Bronchial epithelial cell (primary cell): Measurements from ENCODE around the gene SHF. TPM values are rescaled to one million over a fixed set of nuclear protein-coding genes. Genes with fewer than 3 reads are reported as not detected.
A peak's percentile ranks its signal among the peaks of the same experiment; 100 is the strongest.

Experiments used
- DNase-seq: peaks from one replicate; pipeline ENCODE4 v3.0.0-alpha.2; 2010; ENCODE audit warnings: low read depth
- FAIRE-seq: peaks from 2 replicates; lab custom pipeline; 2011; peaks lifted over from hg19 to GRCh38; lab: Jason Lieb, UNC
- H3K27me3 ChIP-seq: 2 replicates; pipeline ENCODE4 v1.5.1; 2011; ENCODE audit warnings: low read length; ENCODE audit not compliant: control insufficient read depth, insufficient read depth
- H3K36me3 ChIP-seq: 2 replicates; pipeline ENCODE4 v1.5.1; 2011; ENCODE audit warnings: low read length; ENCODE audit not compliant: control insufficient read depth, insufficient read depth
- H3K4me3 ChIP-seq: 2 replicates; pipeline ENCODE4 v1.5.1; 2011; ENCODE audit warnings: mild to moderate bottlenecking, low read depth, low read length, control low read depth
- CTCF ChIP-seq: IDR thresholded peaks from 2 replicates; pipeline ENCODE4 v1.5.1; 2011; ENCODE audit warnings: mild to moderate bottlenecking, moderate library complexity, low read length, control low read depth, inconsistent platforms; ENCODE audit not compliant: insufficient read depth, severe bottlenecking
- total RNA-seq: library from RNA; depleted of rRNA; stranded (reverse); fragments of >200 nt; gene quantifications from 2 replicates; pipeline ENCODE4 v1.2.1, GENCODE V29; 2014

The SHF gene
- total RNA-seq, 1 donor from 2014 or later = 0.79 TPM

DNA sequence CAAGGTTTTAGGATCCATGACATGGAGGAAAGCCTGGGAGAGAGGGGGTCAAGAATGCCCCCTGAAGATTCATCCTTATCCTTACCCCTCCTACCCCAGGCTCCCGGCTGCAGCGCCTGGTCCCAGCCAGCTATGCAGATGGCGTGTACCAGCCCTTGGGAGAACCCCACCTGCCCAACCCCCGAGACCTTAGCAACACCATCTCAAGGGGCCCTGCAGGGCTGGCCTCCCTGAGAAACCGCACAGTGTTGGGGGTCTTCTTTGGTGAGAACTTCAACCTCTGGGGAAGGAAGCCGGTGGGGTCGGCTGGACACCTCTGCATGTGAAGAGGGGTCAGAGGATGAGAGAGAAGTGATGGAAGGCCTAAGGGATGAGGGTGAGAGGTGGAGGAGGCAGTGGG lies 53.7 kb downstream of the SHF start:
- FAIRE-seq (no peak), DNase-seq (no peak)
- no peak for TF ChIP-seq CTCF
- Histone ChIP-seq H3K36me3 (peaks cover 10% of the 10 kb centered on the region), H3K27me3 (no peaks in the 10 kb centered on the region), H3K4me3 (no peak overlapping the region)

DNA sequence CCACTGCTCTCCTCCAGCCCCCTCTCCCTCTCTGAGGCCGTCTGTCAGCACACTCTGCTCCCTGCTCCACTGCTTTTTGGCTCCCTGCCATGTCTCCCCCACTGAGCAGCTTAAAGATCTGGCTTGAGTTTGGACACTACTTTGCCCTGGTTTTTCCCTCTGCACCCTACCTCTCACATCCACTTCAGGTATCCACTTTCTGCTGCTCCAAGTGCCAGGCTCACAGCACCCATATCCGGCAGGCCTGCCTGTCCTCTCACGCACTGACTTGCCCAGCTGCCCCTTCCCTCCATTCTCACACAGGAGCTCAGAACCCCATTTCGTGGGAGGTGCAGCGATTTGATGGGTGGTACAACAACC lies 54.2 kb downstream of the SHF start:
- DNase-seq = peak; percentile 62
- no peak overlapping the region for H3K4me3 ChIP-seq
- FAIRE-seq = no peak
- no peak for TF ChIP-seq CTCF
- H3K27me3 ChIP-seq = no peaks in the 10 kb centered on the region
- peaks cover 7% of the 10 kb centered on the region for H3K36me3 ChIP-seq

DNA sequence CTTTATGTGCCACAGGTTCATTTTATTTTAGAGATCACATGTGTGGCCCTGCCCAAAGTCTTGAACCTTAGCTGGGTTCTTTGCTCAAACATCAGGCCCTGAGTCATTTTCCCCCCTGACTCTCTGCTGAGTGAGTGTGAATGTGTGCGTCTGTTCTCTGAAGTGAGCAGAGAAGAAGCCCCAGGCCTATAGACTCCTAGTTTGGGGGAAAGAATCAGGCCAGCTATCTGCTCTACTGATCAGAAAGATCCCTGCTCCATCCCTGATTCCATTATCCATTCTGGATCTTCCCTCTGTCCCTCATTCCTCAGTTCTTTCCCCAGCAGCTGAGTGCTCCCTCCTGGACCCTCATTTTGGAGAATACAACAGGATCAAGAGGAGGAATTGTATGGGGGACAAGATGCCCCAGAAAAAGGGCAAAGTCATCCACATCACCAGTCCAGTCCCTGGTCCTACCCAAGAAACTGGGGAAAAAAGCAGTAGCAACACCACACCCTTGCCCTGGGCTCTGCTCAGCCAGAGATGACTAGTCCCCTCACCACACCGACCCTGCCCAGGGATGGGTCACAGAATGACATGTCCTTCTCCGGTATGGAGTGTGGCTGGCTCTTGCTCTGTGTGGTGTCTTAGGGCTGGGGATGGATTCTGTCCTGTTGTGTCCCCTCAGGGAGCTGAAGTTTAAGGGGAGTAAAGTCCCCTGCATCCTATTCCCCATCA lies 54.8 kb downstream of the SHF start:
- FAIRE-seq (no peak), DNase-seq (peak; percentile 48)
- TF ChIP-seq CTCF = no peak
- no peak overlapping the region for H3K4me3 ChIP-seq
- H3K27me3 ChIP-seq = no peaks in the 10 kb centered on the region
- peaks cover 6% of the 10 kb centered on the region for H3K36me3 ChIP-seq

GRCh38 chr15:45131510-45131909 lies 56.3 kb downstream of the SHF start:
- Histone ChIP-seq H3K27me3 (no peaks in the 10 kb centered on the region), H3K4me3 (no peak overlapping the region), H3K36me3 (peaks cover 3% of the 10 kb centered on the region)
- no peak for FAIRE-seq
- no peak for DNase-seq
- TF ChIP-seq CTCF = no peak

GRCh38 chr15:45130291-45131000 lies 57.3 kb downstream of the SHF start:
- Histone ChIP-seq H3K36me3 (peaks cover 3% of the 10 kb centered on the region), H3K4me3 (peak overlapping the region; percentile 65), H3K27me3 (no peaks in the 10 kb centered on the region)
- FAIRE-seq (no peak), DNase-seq (no peak)
- no peak for TF ChIP-seq CTCF
